OCI-LY3 (cell line): ENCODE measurements around the gene COL4A6.
A peak's percentile ranks its signal among the peaks of the same experiment; 100 is the strongest.

Experiments used
- CTCF ChIP-seq: fragments of 200-600, 300-600 bp; sonication (generic); IDR thresholded peaks from 2 replicates; pipeline ENCODE4 v1.5.1; 2014; ENCODE audit warnings: antibody characterized with exemption, low read length, low read depth
- EZH2phosphoT487 ChIP-seq: fragments of 200-600 bp; shearing (Covaris generic); IDR thresholded peaks from 2 replicates; pipeline ENCODE4 v1.6.1; 2018; ENCODE audit warnings: antibody characterized with exemption, mixed run types, low read depth

GRCh38 chrX:108134724-108135123, 303.5 kb downstream of the COL4A6 start:
- TF ChIP-seq EZH2phosphoT487: no peak
- peak; percentile 6; the same call in 1 of the 2 replicates for TF ChIP-seq CTCF
